HepG2 (cell line): ENCODE measurements around the gene PPFIA2. TPM values are rescaled to one million over a fixed set of nuclear protein-coding genes. Genes with fewer than 3 reads are reported as not detected.
"Not testable (repeated sequence)": the region's sequence is repeated elsewhere in the genome, so short reads cannot be mapped to it uniquely, and the experiment has no call there.

Experiments
- ATAC-seq: fragments of 200-7000 bp; cut with Tn5 transposase; 3 replicates; pipeline ENCODE4 v1.9.1; 2020; ENCODE audit warnings: mild to moderate bottlenecking, moderate library complexity
- BruUV-seq: library from RNA; stranded (reverse); fragments of 400-500 nt; replicated peaks from 2 replicates; lab custom pipeline; 2021; lab: Mats Ljungman, UMichigan
- CTCF ChIA-PET: fragments of 300-600 bp; formaldehyde crosslinking; extraction: SDS; loops from one replicate; lab custom pipeline; 2021; ENCODE audit warnings: low total read pairs, inconsistent platforms, low intra/inter-chr PET ratio; lab: Yijun Ruan, JAX
- POLR2A ChIA-PET: fragments of 350-600 bp; sonication (Branson Sonifier 250); formaldehyde crosslinking; loops from one replicate; lab custom pipeline; 2020; ENCODE audit warnings: antibody characterized with exemption, inconsistent platforms; lab: Yijun Ruan, JAX
- DNase-seq: peaks from one replicate; pipeline ENCODE4 v3.0.0-alpha.2; 2015; ENCODE audit warnings: low spot score
- FAIRE-seq: peaks from 3 replicates; lab custom pipeline; 2011; peaks lifted over from hg19 to GRCh38; lab: Jason Lieb, UNC
- H2AFZ ChIP-seq: one replicate; pipeline ENCODE4 v1.6.1; 2011; ENCODE audit warnings: low read length, inconsistent platforms
- H3K27ac ChIP-seq: fragments of 300-600 bp; 3 replicates; pipeline ENCODE4 v1.8.0; 2011; ENCODE audit warnings: mixed run types, mild to moderate bottlenecking, mixed read lengths, low read length, inconsistent platforms; ENCODE audit not compliant: insufficient read depth; ENCODE audit errors: extremely low read length
- H3K27me3 ChIP-seq, 2 experiments: fragments of 200-600 bp in 1 of 2; 2 replicates in 1 of 2; 3 replicates in 1 of 2; pipeline versions ENCODE4 v1.6.0 to v1.8.0; 2011; ENCODE audit warnings: low read length in 2 of 2, mild to moderate bottlenecking in 2 of 2, moderate library complexity in 2 of 2, inconsistent platforms in 1 of 2; ENCODE audit not compliant: insufficient read depth in 2 of 2, control insufficient read depth in 1 of 2
- H3K36me3 ChIP-seq, 2 experiments: fragments of 200-600 bp in 1 of 2; replicated peaks in 1 of 2; 2 replicates in 1 of 2; 3 replicates in 1 of 2; pipeline versions ENCODE4 v1.5.1 to v1.8.0; 2011; ENCODE audit warnings: low read length in 2 of 2, inconsistent platforms in 1 of 2; ENCODE audit not compliant: insufficient read depth in 2 of 2, control insufficient read depth in 1 of 2
- H3K4me1 ChIP-seq: 2 replicates; pipeline ENCODE4 v1.5.1; 2012; ENCODE audit warnings: low read length, inconsistent platforms; ENCODE audit not compliant: insufficient read depth
- H3K4me2 ChIP-seq: 2 replicates; pipeline ENCODE4 v1.6.0; 2011; ENCODE audit warnings: low read depth, low read length, inconsistent platforms
- H3K4me3 ChIP-seq, 3 experiments: fragments of 200-600 bp in 1 of 3; sonication (generic), shearing (Covaris generic) in 1 of 3; replicated peaks in 1 of 3; 2 replicates each; pipeline ENCODE4 v1.5.1; 2011 to 2016; ENCODE audit warnings: low read length in 3 of 3, inconsistent platforms in 2 of 3, low read depth in 2 of 3, mild to moderate bottlenecking in 2 of 3, control low read depth in 1 of 3, mixed read lengths in 1 of 3; ENCODE audit not compliant: insufficient read depth in 1 of 3
- H3K79me2 ChIP-seq: one replicate; pipeline ENCODE4 v1.6.1; 2011; ENCODE audit warnings: low read length, inconsistent platforms; ENCODE audit not compliant: insufficient read depth
- H3K9ac ChIP-seq: 2 replicates; pipeline ENCODE4 v1.6.0; 2011; ENCODE audit warnings: mild to moderate bottlenecking, low read depth, low read length, inconsistent platforms; ENCODE audit not compliant: insufficient read depth
- H3K9me3 ChIP-seq: 2 replicates; pipeline ENCODE4 v1.5.1; 2012; ENCODE audit warnings: mild to moderate bottlenecking, low read length
- H4K20me1 ChIP-seq: 2 replicates; pipeline ENCODE4 v1.6.0; 2011; ENCODE audit warnings: inconsistent platforms, mild to moderate bottlenecking, low read length, moderate library complexity; ENCODE audit not compliant: insufficient read depth
- E2F1 ChIP-seq: sonication (generic); formaldehyde crosslinking; IDR thresholded peaks from 2 replicates; pipeline ENCODE4 v1.5.0; 2020; ENCODE audit warnings: missing genetic modification reagents
- EHMT2 ChIP-seq: fragments of 200-600 bp; sonication (generic); IDR thresholded peaks from 2 replicates; pipeline ENCODE4 v1.7.0; 2017; ENCODE audit warnings: antibody characterized with exemption, low read depth, low read length, borderline replicate concordance
- HNRNPH1 ChIP-seq: fragments of 200-400 bp; formaldehyde crosslinking; optimal IDR thresholded peaks from 2 replicates; pipeline ENCODE3; 2017; ENCODE audit warnings: mild to moderate bottlenecking, low read depth, low read length
- MLX ChIP-seq: IDR thresholded peaks from 2 replicates; pipeline ENCODE4 v1.6.1; 2016
- RBM22 ChIP-seq: fragments of 200-400 bp; formaldehyde crosslinking; optimal IDR thresholded peaks from 2 replicates; pipeline ENCODE3; 2017; ENCODE audit warnings: mild to moderate bottlenecking, low read length, moderate library complexity
- RBM39 ChIP-seq: fragments of 200-400 bp; formaldehyde crosslinking; IDR thresholded peaks from one replicate; pipeline ENCODE4 v1.6.1; 2018; ENCODE audit warnings: antibody characterized with exemption, mild to moderate bottlenecking, low read depth, low read length; ENCODE audit not compliant: poor library complexity, severe bottlenecking
- SRSF9 ChIP-seq: fragments of 200-400 bp; formaldehyde crosslinking; IDR thresholded peaks from 2 replicates; pipeline ENCODE4 v1.6.1; 2018; ENCODE audit warnings: borderline replicate concordance, mild to moderate bottlenecking, low read depth, low read length; ENCODE audit not compliant: insufficient read depth, poor library complexity, severe bottlenecking
- ZBTB7B ChIP-seq: sonication (generic); formaldehyde crosslinking; IDR thresholded peaks from 2 replicates; pipeline ENCODE4 v1.4.0; 2020; ENCODE audit warnings: missing genetic modification reagents
- ZNF362 ChIP-seq: sonication (generic); formaldehyde crosslinking; IDR thresholded peaks from 2 replicates; pipeline ENCODE4 v1.4.0; 2020; ENCODE audit warnings: missing genetic modification reagents, mild to moderate bottlenecking, borderline replicate concordance
- ZNF704 ChIP-seq: sonication (generic); formaldehyde crosslinking; IDR thresholded peaks from 2 replicates; pipeline ENCODE4 v1.8.1; 2023; ENCODE audit warnings: mild to moderate bottlenecking, inconsistent platforms, moderate library complexity, missing genetic modification reagents, borderline replicate concordance
- ZSCAN22 ChIP-seq: sonication (generic); formaldehyde crosslinking; IDR thresholded peaks from 2 replicates; pipeline ENCODE4 v1.4.0; 2020; ENCODE audit warnings: mild to moderate bottlenecking, missing genetic modification reagents
- WGBS: methylation state at CpG from one replicate; pipeline ENCODE4 v1.1.6; 2017; ENCODE audit warnings: low lambda C conversion rate; 5-methylcytosine and 5-hydroxymethylcytosine counted together
- in situ Hi-C: cut with HindIII; loops from 2 replicates; pipeline ENCODE4 v1.10.0; 2017; ENCODE audit warnings: low pct_unique_long_range_greater_than_20kb; ENCODE audit not compliant: extremely low pct_ligation_motif_present
- intact Hi-C: fragments of 100-400 bp; cut with micrococcal nuclease; formaldehyde crosslinking; loops from one replicate; pipeline ENCODE4 v1.10.0; 2022; ENCODE audit not compliant: unreplicated experiment
- polyA plus RNA-seq, 8 experiments: library from polyadenylated mRNA; depleted of rRNA in 3 of 8; stranded (reverse) in 7 of 8; unstranded in 1 of 8; fragments of >200 nt; fragmentation: Illumina TruSeq in 4 of 8; extraction: Trizol in 4 of 8; gene quantifications; 2 replicates each; pipeline versions ENCODE4 v1.2.1 to v1.2.3, GENCODE V29; 2011 to 2016; ENCODE audit warnings: low read depth in 4 of 8, missing spikeins in 1 of 8, mixed read lengths in 1 of 8; ENCODE audit not compliant: insufficient read depth in 1 of 8
- total RNA-seq, 5 experiments: library from RNA; depleted of rRNA; stranded (reverse); fragments of >200 nt; fragmentation: Illumina TruSeq; extraction: Trizol; gene quantifications; 2 replicates each; pipeline ENCODE4 v1.2.3, GENCODE V29; 2016; ENCODE audit warnings: low read depth in 1 of 5

The PPFIA2 gene
- total and polyA plus RNA-seq, 2 of the 13 experiments (the other 11 are each of a cell fraction or from before 2014, with no cell fraction given): 0.05 TPM; not detected in 1

GRCh38 chr12:81209772-81210225, 549.4 kb downstream of the PPFIA2 start:
- DNase-seq: peak; percentile 9
- ATAC-seq, in situ Hi-C loops, intact Hi-C loops, POLR2A ChIA-PET, H3K9ac ChIP-seq, H3K4me3 ChIP-seq, BruUV-seq, FAIRE-seq, H2AFZ ChIP-seq, CTCF ChIA-PET, H4K20me1 ChIP-seq, H3K79me2 ChIP-seq, H3K27ac ChIP-seq, H3K4me2 ChIP-seq, H3K27me3 ChIP-seq, H3K9me3 ChIP-seq: not testable (repeated sequence)
- WGBS: 100% methylated on average over 2 of the region's 2 CpGs
- Histone ChIP-seq H3K4me1 (peaks cover 32% of the 10 kb centered on the region), H3K36me3 (peaks cover 2 to 19% of the 10 kb centered on the region in 2 experiments; a peak in 3 of 5 replicates)
- TF ChIP-seq RBM22: peak; percentile 27

GRCh38 chr12:81209012-81209411, 550.1 kb downstream of the PPFIA2 start:
- ChIA-PET POLR2A (no interaction called here), CTCF (no interaction called here)
- Histone ChIP-seq H3K36me3 (peaks cover 2 to 16% of the 10 kb centered on the region in 2 experiments; a peak in 2 of 5 replicates), H2AFZ (no peak overlapping the region), H4K20me1 (no peaks in the 10 kb centered on the region), H3K79me2 (no peaks in the 10 kb centered on the region), H3K4me2 (no peak overlapping the region), H3K27ac (peak overlapping the region; percentile 32), H3K4me1 (peaks cover 35% of the 10 kb centered on the region), H3K9me3 (no peaks in the 10 kb centered on the region), H3K9ac (no peak overlapping the region), H3K27me3 (no peaks in the 10 kb centered on the region), H3K4me3 (no peak overlapping the region)
- peak; percentile 70 for FAIRE-seq
- intact Hi-C loops (no loop called here), in situ Hi-C loops (no loop called here)
- no TSS peak for BruUV-seq
- ATAC-seq: peak; percentile 91
- peak; percentile 49 for DNase-seq
- TF ChIP-seq E2F1: no peak
- TF ChIP-seq ZNF704: no peak
- no peak for TF ChIP-seq EHMT2
- no peak for TF ChIP-seq MLX (CRISPR knock-in tag)
- no peak for TF ChIP-seq ZBTB7B (CRISPR knock-in tag)
- no peak for TF ChIP-seq RBM39
- TF ChIP-seq ZNF362 (CRISPR knock-in tag): no peak
- no peak for TF ChIP-seq SRSF9
- no peak for TF ChIP-seq HNRNPH1
- TF ChIP-seq ZSCAN22 (CRISPR knock-in tag): no peak
